Activated CD4-positive, alpha-beta T cell treated with anti-CD3 and anti-CD28 coated beads for 36 hours (primary cell): ENCODE data around the gene ERGIC1. TPM values are rescaled to one million over a fixed set of nuclear protein-coding genes. Genes with fewer than 3 reads are reported as not detected.
A peak's percentile ranks its signal among the peaks of the same experiment; 100 is the strongest.

Experiments
- ATAC-seq: fragments of 200-7000 bp; cut with Tn5 transposase; one replicate; pipeline ENCODE4 v1.10.0; 2021; ENCODE audit warnings: mild to moderate bottlenecking, moderate library complexity
- CTCF ChIA-PET: fragments of 350-600 bp; sonication (Branson Sonifier 250); formaldehyde crosslinking; loops from one replicate; lab custom pipeline; 2021; ENCODE audit warnings: antibody characterized with exemption; lab: Charles Lee
- POLR2A ChIA-PET: fragments of 350-600 bp; sonication (Branson Sonifier 250); formaldehyde crosslinking; loops from one replicate; lab custom pipeline; 2021; ENCODE audit warnings: antibody characterized with exemption, inconsistent platforms; lab: Charles Lee
- DNase-seq: peaks from one replicate; pipeline ENCODE4 v3.0.0-alpha.2; 2020
- H3K27ac Mint-ChIP-seq: one replicate; pipeline ENCODE4 v1.8.0; 2021; ENCODE audit warnings: mixed read lengths
- H3K27me3 Mint-ChIP-seq: one replicate; pipeline ENCODE4 v1.8.0; 2021; ENCODE audit warnings: mixed read lengths
- H3K36me3 Mint-ChIP-seq: one replicate; pipeline ENCODE4 v1.8.0; 2021; ENCODE audit warnings: low read depth, mixed read lengths
- H3K4me1 Mint-ChIP-seq: one replicate; pipeline ENCODE4 v1.8.0; 2021; ENCODE audit warnings: mixed read lengths
- H3K4me3 Mint-ChIP-seq: one replicate; pipeline ENCODE4 v1.8.0; 2021; ENCODE audit warnings: mild to moderate bottlenecking, moderate library complexity, mixed read lengths
- H3K9me3 Mint-ChIP-seq: one replicate; pipeline ENCODE4 v1.8.0; 2021; ENCODE audit warnings: low read depth, mixed read lengths
- intact Hi-C, 2 experiments: fragments of 100-400 bp; cut with DNase I in 1 of 2; cut with micrococcal nuclease in 1 of 2; formaldehyde crosslinking; loops; one replicate each; pipeline versions ENCODE4 v1.14.2 to v1.15.1; 2022 to 2024; cut with DNase I, micrococcal nuclease
- total RNA-seq, 2 experiments: library from RNA; stranded (reverse); gene quantifications; one replicate each; pipeline ENCODE4 v1.2.3, GENCODE V29; 2021

Gene ERGIC1
- total RNA-seq, 2 experiments from 2014 or later: 40.3 to 50.0 TPM

DNA sequence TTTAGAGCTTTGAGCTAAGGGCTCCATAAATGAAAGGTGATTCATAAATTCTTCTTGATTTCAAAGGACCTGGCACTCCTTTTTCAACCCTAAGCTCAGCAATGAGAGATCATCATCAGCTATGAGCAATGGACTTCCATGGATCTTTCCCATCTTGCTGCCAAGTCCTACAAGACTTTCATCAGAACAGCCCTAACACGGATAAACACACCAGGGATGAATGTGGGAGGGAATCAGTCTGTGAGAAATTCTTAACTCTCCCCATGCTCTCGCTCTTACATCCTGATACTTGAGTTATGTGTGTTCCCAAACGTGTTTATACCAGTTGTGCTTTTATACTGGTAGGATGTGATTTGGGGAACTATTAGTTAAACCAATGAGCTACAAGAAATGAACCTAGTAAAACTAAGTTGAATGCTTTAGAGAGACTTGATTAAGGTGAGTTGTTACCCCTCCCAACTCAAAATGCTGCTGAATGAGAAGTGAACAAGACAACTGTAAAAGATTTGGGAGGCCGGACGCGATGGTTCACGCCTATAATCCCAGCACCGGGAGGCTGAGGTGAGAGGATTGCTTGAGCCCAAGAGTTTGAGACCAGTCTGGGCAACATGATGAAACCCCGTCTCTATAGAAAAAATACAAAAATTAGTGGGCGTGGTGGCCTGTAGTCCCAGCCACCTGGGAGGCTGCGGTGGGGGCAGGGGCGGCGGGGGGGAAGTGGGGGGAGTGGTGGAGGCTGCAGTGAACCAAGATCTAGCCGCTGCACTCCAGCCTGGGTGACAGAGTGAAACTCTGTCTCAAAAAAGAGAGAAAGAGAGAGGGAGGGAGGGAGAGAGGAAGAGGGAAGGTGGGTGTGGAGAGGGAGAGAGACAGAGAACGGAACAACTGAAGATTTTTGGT is 120.0 kb downstream of the ERGIC1 start:
- POLR2A ChIA-PET: no interaction called here
- CTCF ChIA-PET: interaction anchor here (0.6 to 1.5 kb wide), 5 partner anchors 11 to 269 kb away, joined by 3 to 5 read pairs (median 3); no protein-coding TSS in a partner anchor
- intact Hi-C loops: no loop called here

DNA sequence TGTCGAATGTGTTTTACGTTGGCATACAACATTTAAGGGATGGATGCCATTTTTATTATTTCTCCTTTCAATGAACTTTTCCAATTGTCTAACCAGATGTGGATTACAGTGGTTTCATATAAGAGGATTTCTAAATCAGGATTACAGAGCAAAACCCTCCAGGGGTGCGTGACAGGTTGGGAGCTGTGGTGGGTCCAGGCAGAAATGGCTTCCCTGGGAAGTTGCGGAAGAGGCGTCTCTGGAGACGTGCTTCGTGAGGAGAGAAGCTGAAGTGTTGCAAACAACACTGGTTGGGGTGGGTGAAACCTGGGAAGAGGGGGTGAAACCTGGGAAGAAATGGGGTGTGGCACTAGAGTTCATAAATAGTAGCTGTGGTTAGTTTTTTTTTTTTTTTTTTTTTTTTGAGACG is 120.7 kb downstream of the ERGIC1 start:
- Mint-ChIP-seq H3K4me1 (peaks cover 5% of the 10 kb centered on the region), H3K27ac (no peak overlapping the region), H3K36me3 (peaks cover 1% of the 10 kb centered on the region), H3K4me3 (no peak overlapping the region), H3K27me3 (no peaks in the 10 kb centered on the region), H3K9me3 (no peaks in the 10 kb centered on the region)
- intact Hi-C loops: loop anchor here in 1 of 2 experiments (5.0 kb wide), 1 partner anchor 328 kb away; no protein-coding TSS in a partner anchor
- DNase-seq: no peak
- ChIA-PET CTCF (interaction anchor here (0.7 kb wide), 1 partner anchor 238 kb away, joined by 3 read pairs; no protein-coding TSS in a partner anchor), POLR2A (no interaction called here)
- ATAC-seq: no peak

More for the DNA sequence above, 120.0 kb downstream of the ERGIC1 start:
- peaks cover 5% of the 10 kb centered on the region for H3K4me1 Mint-ChIP-seq
- H3K4me3 Mint-ChIP-seq: no peak overlapping the region
- H3K27ac Mint-ChIP-seq: no peak overlapping the region
- DNase-seq (no peak), ATAC-seq (no peak)
- no peaks in the 10 kb centered on the region for H3K36me3 Mint-ChIP-seq
- H3K9me3 Mint-ChIP-seq: no peaks in the 10 kb centered on the region
- no peaks in the 10 kb centered on the region for H3K27me3 Mint-ChIP-seq

DNA sequence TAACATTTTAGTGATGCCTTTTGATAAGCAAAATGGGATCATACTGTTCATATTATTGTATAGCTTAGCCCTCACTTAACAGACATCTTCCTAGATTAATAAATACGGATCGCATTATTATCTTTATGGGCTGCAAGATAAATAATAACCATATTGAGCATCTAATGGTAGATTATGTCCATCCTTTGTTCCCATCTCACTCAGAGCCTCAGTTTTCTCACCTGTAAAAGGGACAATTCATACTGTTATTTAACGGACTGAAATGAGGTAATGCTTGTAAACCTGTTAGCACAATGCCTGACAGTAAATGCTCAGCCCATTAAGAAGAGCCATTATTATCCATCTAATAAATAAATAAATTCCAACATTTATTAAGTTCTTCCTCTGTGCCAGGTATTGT is 122.2 kb downstream of the ERGIC1 start:
- intact Hi-C loops: loop anchor here in 1 of 2 experiments (5.0 kb wide), 1 partner anchor 326 kb away; no protein-coding TSS in a partner anchor
- no peak for DNase-seq
- Mint-ChIP-seq H3K27ac (no peak overlapping the region), H3K27me3 (no peaks in the 10 kb centered on the region), H3K9me3 (no peaks in the 10 kb centered on the region), H3K36me3 (peaks cover 6% of the 10 kb centered on the region), H3K4me1 (peaks cover 13% of the 10 kb centered on the region), H3K4me3 (no peak overlapping the region)
- POLR2A ChIA-PET: no interaction called here
- ATAC-seq: no peak
- CTCF ChIA-PET: interaction anchor here (1.5 kb wide), 1 partner anchor 241 kb away, joined by 4 read pairs; no protein-coding TSS in a partner anchor

DNA sequence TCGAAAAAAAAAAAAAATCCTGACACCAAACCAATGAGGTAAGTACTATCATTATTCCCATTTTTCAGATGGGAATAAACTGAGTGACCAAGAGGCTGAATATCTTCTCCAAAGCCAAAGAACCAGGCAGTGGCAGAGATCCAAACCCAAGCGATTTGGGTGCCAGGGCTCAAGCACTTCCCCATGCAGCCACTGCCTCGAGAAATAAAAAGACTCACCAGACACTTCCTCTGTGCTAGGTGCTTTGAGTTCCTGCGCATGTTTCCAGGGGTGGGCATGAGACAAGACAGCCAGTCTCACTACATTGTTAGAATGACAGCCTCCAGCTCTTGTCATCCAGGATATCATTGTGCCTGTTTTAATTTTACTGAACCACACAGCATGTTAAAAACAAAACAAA is 122.9 kb downstream of the ERGIC1 start:
- Mint-ChIP-seq H3K27ac (no peak overlapping the region), H3K4me1 (peaks cover 17% of the 10 kb centered on the region), H3K4me3 (no peak overlapping the region), H3K9me3 (no peaks in the 10 kb centered on the region), H3K27me3 (no peaks in the 10 kb centered on the region), H3K36me3 (peaks cover 12% of the 10 kb centered on the region)
- no peak for DNase-seq
- ATAC-seq: no peak
- intact Hi-C loops: loop anchor here in 1 of 2 experiments (5.0 kb wide), 1 partner anchor 325 kb away; no protein-coding TSS in a partner anchor
- ChIA-PET POLR2A (no interaction called here), CTCF (interaction anchor here (1.5 kb wide), 1 partner anchor 242 kb away, joined by 4 read pairs; no protein-coding TSS in a partner anchor)

DNA sequence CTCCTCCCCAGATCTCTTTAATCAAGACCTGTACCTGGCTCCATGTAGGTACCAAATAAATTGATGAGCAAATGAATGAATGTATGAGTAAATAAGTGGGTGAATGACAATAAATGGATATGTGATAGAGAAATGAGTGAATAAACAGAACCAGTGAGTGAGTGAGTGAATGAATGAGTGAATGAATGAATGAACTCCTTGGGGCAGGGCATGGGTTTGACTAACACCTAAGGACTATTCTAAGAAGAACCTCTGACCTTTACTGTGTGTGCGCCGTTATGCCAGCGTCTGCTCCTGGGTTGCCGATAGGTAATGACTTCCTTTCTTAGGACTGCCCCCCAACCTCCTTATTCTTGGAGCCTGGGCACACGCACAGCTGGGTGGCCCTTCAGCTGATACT is 123.4 kb downstream of the ERGIC1 start:
- ATAC-seq: no peak
- Mint-ChIP-seq H3K9me3 (no peaks in the 10 kb centered on the region), H3K4me3 (no peak overlapping the region), H3K27me3 (no peaks in the 10 kb centered on the region), H3K27ac (no peak overlapping the region), H3K36me3 (peaks cover 13% of the 10 kb centered on the region), H3K4me1 (peaks cover 17% of the 10 kb centered on the region)
- intact Hi-C loops: loop anchor here in 1 of 2 experiments (5.0 kb wide), 1 partner anchor 325 kb away; no protein-coding TSS in a partner anchor
- ChIA-PET POLR2A (no interaction called here), CTCF (no interaction called here)
- DNase-seq: no peak

DNA sequence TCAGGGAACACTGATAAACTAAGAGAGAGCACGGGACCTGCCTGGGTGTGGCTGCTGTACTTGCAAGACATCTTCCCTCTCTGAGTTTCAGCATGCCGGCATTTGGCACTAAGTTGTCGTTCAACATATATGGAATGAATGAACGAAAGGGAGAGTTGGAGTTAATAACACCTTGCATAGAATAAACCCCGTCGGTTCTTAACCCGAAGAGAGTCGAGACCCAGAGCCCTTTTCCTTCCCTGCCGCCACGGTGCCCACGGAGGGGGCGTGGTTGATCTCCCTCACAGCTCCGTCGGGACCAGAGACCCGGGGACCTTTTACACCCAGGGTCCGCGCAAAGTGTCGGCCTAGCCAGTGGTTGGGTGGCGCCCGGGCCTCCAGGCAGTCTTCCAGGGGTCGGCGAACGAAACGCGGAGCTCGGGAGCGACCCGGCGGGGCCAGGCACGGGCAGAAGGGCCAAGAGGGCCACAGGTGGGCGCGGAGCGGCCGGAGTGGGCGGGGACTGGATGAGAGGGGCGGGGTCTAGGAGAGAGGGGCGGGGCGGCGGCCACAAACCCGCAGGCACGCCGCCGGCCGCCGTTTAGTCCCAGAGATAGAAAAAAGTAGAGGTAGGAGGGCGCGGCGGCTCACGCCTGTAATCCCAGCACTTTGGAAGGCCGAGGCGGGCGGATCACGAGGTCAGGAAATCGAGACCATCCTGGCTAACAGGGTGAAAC is 124.4 kb downstream of the ERGIC1 start:
- no peaks in the 10 kb centered on the region for H3K9me3 Mint-ChIP-seq
- H3K27ac Mint-ChIP-seq: peak overlapping the region; percentile 94
- intact Hi-C loops: loop anchor here (1.0 to 5.0 kb wide), 17 partner anchors 25 to 930 kb away; partner anchors contain the start of genes ATP6V0E1 (in 1 of the 2), BNIP1 (in 1 of the 2), BOD1 (in 1 of the 2) and CPEB4 (in 1 of the 2)
- POLR2A ChIA-PET: interaction anchor here (0.7 to 1.8 kb wide), 5 partner anchors 14 to 317 kb away, joined by 3 to 11 read pairs (median 5); partner anchors contain the start of gene ATP6V0E1
- DNase-seq (peak; percentile 83), ATAC-seq (peak; percentile 76)
- H3K27me3 Mint-ChIP-seq: no peaks in the 10 kb centered on the region
- H3K36me3 Mint-ChIP-seq: peaks cover 13% of the 10 kb centered on the region
- peak overlapping the region; percentile 93 for H3K4me3 Mint-ChIP-seq
- CTCF ChIA-PET: interaction anchor here (0.6 to 1.6 kb wide), 6 partner anchors 13 to 386 kb away, joined by 3 to 5 read pairs (median 3); partner anchors contain the start of gene ATP6V0E1
- H3K4me1 Mint-ChIP-seq: peaks cover 17% of the 10 kb centered on the region

DNA sequence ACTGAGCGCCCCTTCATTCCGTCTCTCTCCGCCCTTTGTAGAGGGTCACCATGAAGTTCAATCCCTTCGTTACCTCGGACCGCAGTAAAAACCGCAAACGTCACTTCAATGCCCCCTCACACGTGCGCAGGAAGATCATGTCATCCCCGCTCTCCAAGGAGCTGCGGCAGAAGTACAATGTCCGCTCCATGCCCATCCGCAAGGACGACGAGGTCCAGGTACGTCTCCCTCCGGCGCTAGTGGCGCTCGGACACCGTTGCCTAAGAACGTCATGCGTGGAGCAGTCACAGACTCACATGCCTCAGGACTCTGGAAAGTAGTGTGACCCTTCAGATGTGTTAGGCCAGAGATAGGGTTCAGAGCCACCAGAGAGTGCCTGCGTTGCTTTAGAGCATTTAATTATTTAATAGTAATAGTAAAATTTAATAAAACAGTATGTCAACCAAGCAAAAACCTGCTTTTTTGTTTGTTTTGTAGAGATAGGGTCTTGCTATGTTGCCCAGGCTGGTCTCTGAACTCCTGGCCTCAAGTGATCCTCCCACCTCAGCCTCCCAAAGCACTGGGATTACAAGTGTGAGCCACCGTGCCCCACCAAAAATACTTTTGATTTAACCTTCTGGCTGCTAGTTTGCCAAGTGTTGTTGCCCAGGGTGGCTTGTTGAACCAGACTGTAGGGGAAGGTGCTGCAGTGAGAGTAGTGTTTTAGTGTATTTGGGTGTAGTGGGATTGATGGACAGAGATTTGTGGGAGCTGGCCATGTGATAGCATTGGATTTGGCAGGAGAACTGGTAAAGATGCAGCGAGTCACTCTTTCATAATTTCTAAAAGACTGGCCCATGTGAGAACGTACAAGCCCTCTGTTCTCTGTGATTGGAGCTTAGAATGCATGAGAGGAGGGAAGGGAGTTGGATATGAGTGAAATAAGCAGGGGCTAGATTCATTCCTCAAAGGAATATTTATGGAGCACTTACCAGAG is 126.1 kb downstream of the ERGIC1 start:
- ChIA-PET CTCF (interaction anchor here (0.6 to 2.0 kb wide), 16 partner anchors 9 to 275 kb away, joined by 3 to 8 read pairs (median 4); partner anchors contain the start of gene ATP6V0E1), POLR2A (interaction anchor here (1.2 to 1.8 kb wide), 4 partner anchors 13 to 245 kb away, joined by 4 to 11 read pairs (median 8); partner anchors contain the start of gene ATP6V0E1)
- Mint-ChIP-seq H3K4me3 (peak overlapping the region; percentile 93), H3K4me1 (peaks cover 17% of the 10 kb centered on the region), H3K27me3 (no peaks in the 10 kb centered on the region), H3K9me3 (no peaks in the 10 kb centered on the region), H3K27ac (peak overlapping the region; percentile 94), H3K36me3 (peaks cover 16% of the 10 kb centered on the region)
- no peak for ATAC-seq
- intact Hi-C loops: loop anchor here (1.0 to 5.0 kb wide), 14 partner anchors 23 to 656 kb away; partner anchors contain the start of genes ATP6V0E1 (in 1 of the 2), BNIP1 (in 1 of the 2), BOD1 (in 1 of the 2) and CREBRF (in 1 of the 2)
- peak; percentile 25 for DNase-seq

DNA sequence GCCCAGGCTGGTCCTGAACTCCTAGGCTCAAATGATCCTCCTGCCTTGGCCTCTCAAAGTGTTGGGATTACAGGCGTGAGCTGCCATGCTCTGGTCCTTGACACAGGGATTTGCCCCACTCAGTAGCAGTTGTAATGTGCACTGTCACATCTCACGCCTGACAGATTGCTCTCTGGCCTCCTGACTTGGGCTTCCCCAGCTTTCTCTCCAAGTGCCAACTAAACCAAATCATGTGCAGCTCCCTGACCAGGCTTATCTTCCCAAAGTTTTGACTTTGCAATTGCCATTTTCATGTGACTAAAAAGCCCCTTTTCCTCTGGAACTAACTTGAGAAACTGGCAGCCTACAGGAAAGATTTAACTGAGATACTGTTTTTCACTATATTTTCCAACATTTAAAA is 135.9 kb downstream of the ERGIC1 start:
- DNase-seq (no peak), ATAC-seq (no peak)
- Mint-ChIP-seq H3K27ac (no peak overlapping the region), H3K4me3 (no peak overlapping the region), H3K27me3 (no peaks in the 10 kb centered on the region), H3K9me3 (no peaks in the 10 kb centered on the region), H3K4me1 (no peaks in the 10 kb centered on the region), H3K36me3 (peaks cover 25% of the 10 kb centered on the region)
- intact Hi-C loops: no loop called here
- ChIA-PET CTCF (interaction anchor here (0.6 kb wide), 1 partner anchor 127 kb away, joined by 3 read pairs; no protein-coding TSS in a partner anchor), POLR2A (no interaction called here)

DNA sequence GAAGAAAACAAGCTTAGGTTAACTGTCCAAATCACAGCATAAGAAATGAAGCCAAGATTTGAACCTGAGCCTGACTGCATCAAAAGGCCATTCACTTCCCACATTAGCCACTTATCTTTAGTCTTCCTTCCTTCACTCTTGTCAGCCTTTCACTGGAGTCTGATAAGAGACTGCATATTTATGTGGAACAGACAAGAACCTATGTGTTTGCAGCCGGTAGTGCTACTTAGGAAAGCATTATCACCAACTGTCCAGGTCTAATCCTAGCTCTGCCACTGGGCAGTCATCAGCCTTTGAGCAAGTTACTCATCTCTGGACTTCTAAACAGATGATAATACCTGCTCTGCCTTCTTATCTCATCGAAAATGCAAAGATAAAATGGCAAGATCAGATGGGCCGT is 137.4 kb downstream of the ERGIC1 start:
- H3K27ac Mint-ChIP-seq: no peak overlapping the region
- DNase-seq (no peak), ATAC-seq (no peak)
- H3K27me3 Mint-ChIP-seq: peaks cover 3% of the 10 kb centered on the region
- ChIA-PET CTCF (interaction anchor here (0.8 to 1.2 kb wide), 2 partner anchors 12 to 13 kb away, joined by 3 to 5 read pairs; partner anchors contain the start of genes ATP6V0E1 and RPL26L1), POLR2A (no interaction called here)
- no peaks in the 10 kb centered on the region for H3K4me1 Mint-ChIP-seq
- intact Hi-C loops: no loop called here
- peaks cover 17% of the 10 kb centered on the region for H3K36me3 Mint-ChIP-seq
- H3K4me3 Mint-ChIP-seq: no peak overlapping the region
- H3K9me3 Mint-ChIP-seq: no peaks in the 10 kb centered on the region

DNA sequence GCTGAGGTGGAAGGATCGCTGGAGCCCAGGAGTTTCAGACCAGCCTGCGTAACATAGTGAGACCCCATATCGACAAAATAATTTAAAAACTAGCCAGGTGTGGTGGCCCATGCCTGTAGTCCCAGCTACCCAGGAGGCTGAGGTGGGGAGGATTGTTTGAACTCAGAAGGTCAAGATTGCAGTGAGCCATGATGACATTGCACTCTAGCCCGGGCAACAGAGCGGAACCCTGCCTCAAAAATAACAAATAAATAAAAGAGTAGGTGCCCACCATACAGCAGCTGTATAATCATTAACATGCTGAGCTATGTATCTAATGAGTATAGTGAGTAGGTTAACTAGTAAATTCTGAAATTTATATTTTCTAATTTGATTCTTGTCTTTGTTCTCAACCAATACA is 138.5 kb downstream of the ERGIC1 start:
- intact Hi-C loops: no loop called here
- Mint-ChIP-seq H3K36me3 (peaks cover 16% of the 10 kb centered on the region), H3K27me3 (peaks cover 3% of the 10 kb centered on the region), H3K4me1 (no peaks in the 10 kb centered on the region), H3K4me3 (no peak overlapping the region), H3K27ac (no peak overlapping the region), H3K9me3 (no peaks in the 10 kb centered on the region)
- CTCF ChIA-PET: interaction anchor here (0.7 to 1.2 kb wide), 5 partner anchors 11 to 259 kb away, joined by 3 to 5 read pairs (median 3); partner anchors contain the start of gene ATP6V0E1
- POLR2A ChIA-PET: interaction anchor here (1.2 kb wide), 1 partner anchor 13 kb away, joined by 5 read pairs; the partner anchor contains the start of gene RPL26L1
- ATAC-seq (no peak), DNase-seq (no peak)
